Thoracic aorta (tissue), 2 donors: ENCODE data around the gene DPP6. TPM values are rescaled to one million over a fixed set of nuclear protein-coding genes. Genes with fewer than 3 reads are reported as not detected.

Experiments
- ATAC-seq: fragments of 150-250 bp; one replicate; pipeline ENCODE4 v1.8.0; 2017; ENCODE audit warnings: low read depth; ENCODE audit not compliant: insufficient number of reproducible peaks, low FRiP score
- DNase-seq: peaks from one replicate; pipeline ENCODE4 v3.0.0-alpha.2; 2020; ENCODE audit warnings: low spot score
- H3K27ac ChIP-seq, 2 donors: fragments of 200-600 bp; sonication (generic); 1 replicate in 1 of 2; 2 replicates in 1 of 2; pipeline ENCODE4 v1.5.1; 2016; ENCODE audit warnings: mild to moderate bottlenecking in 2 of 2, moderate library complexity in 2 of 2
- H3K27me3 ChIP-seq: fragments of 200-600 bp; sonication (generic); replicated peaks from 2 replicates; pipeline ENCODE4 v1.6.0; 2016; ENCODE audit warnings: mild to moderate bottlenecking; ENCODE audit not compliant: insufficient read depth
- H3K36me3 ChIP-seq: fragments of 200-600 bp; sonication (generic); one replicate; pipeline ENCODE4 v1.5.1; 2016
- H3K4me1 ChIP-seq, 2 donors: fragments of 200-600 bp; sonication (generic); 1 replicate in 1 of 2; 2 replicates in 1 of 2; pipeline versions ENCODE4 v1.5.1 to v1.6.0; 2016; ENCODE audit warnings: low read depth in 2 of 2, mild to moderate bottlenecking in 1 of 2; ENCODE audit not compliant: control insufficient read depth in 1 of 2
- H3K4me3 ChIP-seq: fragments of 200-600 bp; sonication (generic); 2 replicates; pipeline ENCODE4 v1.5.1; 2016; ENCODE audit warnings: mild to moderate bottlenecking
- H3K9me3 ChIP-seq: fragments of 200-600 bp; sonication (generic); 2 replicates; pipeline ENCODE4 v1.5.1; 2016
- CTCF ChIP-seq: fragments of 200-600 bp; sonication (generic); IDR thresholded peaks from one replicate; pipeline ENCODE4 v1.5.1; 2019; ENCODE audit warnings: antibody characterized with exemption
- total RNA-seq, 2 donors: library from RNA; depleted of rRNA; stranded (reverse); fragments of >200 nt; gene quantifications; one replicate each; pipeline versions ENCODE4 v1.1.0 to v1.2.3, GENCODE V29; 2016

The DPP6 gene
- total RNA-seq, 2 donors from 2014 or later = not detected

- H3K4me1 ChIP-seq = no peaks in the 10 kb centered on the region
- H3K27ac ChIP-seq = no peak overlapping the region
- no peak for DNase-seq
- no peak for ATAC-seq
- H3K36me3 ChIP-seq = no peaks in the 10 kb centered on the region
- H3K4me3 ChIP-seq = no peak overlapping the region
- H3K27me3 ChIP-seq = no peaks in the 10 kb centered on the region
- no peak for TF ChIP-seq CTCF
- no peaks in the 10 kb centered on the region for H3K9me3 ChIP-seq
These were observed 774.8 kb downstream of the DPP6 start for GRCh38 chr7:154827007-154827406.

- no peaks in the 10 kb centered on the region for H3K27me3 ChIP-seq
- no peaks in the 10 kb centered on the region for H3K4me1 ChIP-seq
- no peak for TF ChIP-seq CTCF
- no peaks in the 10 kb centered on the region for H3K36me3 ChIP-seq
- DNase-seq = no peak
- H3K4me3 ChIP-seq = no peak overlapping the region
- no peaks in the 10 kb centered on the region for H3K9me3 ChIP-seq
- no peak overlapping the region for H3K27ac ChIP-seq
- ATAC-seq = no peak
These were observed 780.5 kb downstream of the DPP6 start for GRCh38 chr7:154832557-154833138.

- ATAC-seq = no peak
- H3K4me3 ChIP-seq = no peak overlapping the region
- H3K27me3 ChIP-seq = no peaks in the 10 kb centered on the region
- H3K9me3 ChIP-seq = no peaks in the 10 kb centered on the region
- DNase-seq = no peak
- no peaks in the 10 kb centered on the region for H3K36me3 ChIP-seq
- H3K4me1 ChIP-seq = no peaks in the 10 kb centered on the region
- H3K27ac ChIP-seq = no peak overlapping the region
- TF ChIP-seq CTCF = no peak
These were observed 783.8 kb downstream of the DPP6 start for GRCh38 chr7:154836021-154836448.

- Histone ChIP-seq H3K27me3 (no peaks in the 10 kb centered on the region), H3K27ac (no peak overlapping the region), H3K36me3 (no peaks in the 10 kb centered on the region), H3K4me3 (no peak overlapping the region), H3K9me3 (no peaks in the 10 kb centered on the region), H3K4me1 (no peaks in the 10 kb centered on the region)
- no peak for DNase-seq
- no peak for ATAC-seq
- no peak for TF ChIP-seq CTCF
These were observed 784.9 kb downstream of the DPP6 start for GRCh38 chr7:154837087-154837486.

GRCh38 chr7:154837622-154838021 lies 785.4 kb downstream of the DPP6 start:
- no peak for ATAC-seq
- H3K27ac ChIP-seq = no peak overlapping the region
- H3K4me3 ChIP-seq = no peak overlapping the region
- no peaks in the 10 kb centered on the region for H3K27me3 ChIP-seq
- H3K9me3 ChIP-seq = no peaks in the 10 kb centered on the region
- TF ChIP-seq CTCF = no peak
- no peaks in the 10 kb centered on the region for H3K4me1 ChIP-seq
- H3K36me3 ChIP-seq = no peaks in the 10 kb centered on the region
- no peak for DNase-seq
